ENCODE measurements around the gene PCDHA2. TPM values are rescaled to one million over a fixed set of nuclear protein-coding genes. Genes with fewer than 3 reads are reported as not detected.
"Not testable (repeated sequence)": the region's sequence is repeated elsewhere in the genome, so short reads cannot be mapped to it uniquely, and the experiment has no call there.

PCDHA2 gene
- total RNA-seq, 1 experiment from 2014 or later, result 0.20 TPM

- Histone ChIP-seq H3K9me3 (ENCODE audit: control insufficient read depth, low read depth, low read length) (peaks cover 9% of the 10 kb centered on the region), H4K20me1 (ENCODE audit: control insufficient read depth, insufficient read depth, insufficient read length) (no peaks in the 10 kb centered on the region), H4K8ac (replicated peaks; ENCODE audit: insufficient read length, low read depth, low read length) (no peak within 1 kb of the TSS), H3K18ac (ENCODE audit: insufficient read length, low read depth, low read length) (no peak within 1 kb of the TSS), H3K4ac (ENCODE audit: low read depth, low read length) (no peak within 1 kb of the TSS), H2AFZ (ENCODE audit: low read length) (no peak within 1 kb of the TSS), H3K4me2 (ENCODE audit: insufficient read depth, insufficient read length, low read length) (no peak within 1 kb of the TSS), H3K79me2 (ENCODE audit: insufficient read depth, low read length) (no peaks in the 10 kb centered on the region), H3K9ac (ENCODE audit: extremely low read depth, insufficient read length, low read length) (no peak within 1 kb of the TSS), H3K14ac (ENCODE audit: insufficient read depth, low read length) (no peak within 1 kb of the TSS), H3K27ac (ENCODE audit: insufficient read length, low read depth, low read length) (no peak within 1 kb of the TSS), H2BK15ac (ENCODE audit: low read depth, low read length) (no peak within 1 kb of the TSS), H3T11ph (ENCODE audit: low read length) (no peak within 1 kb of the TSS), H3K56ac (ENCODE audit: insufficient read length, low read depth, low read length) (no peak within 1 kb of the TSS), H3K4me1 (ENCODE audit: insufficient read depth, low read length) (no peaks in the 10 kb centered on the region), H2BK120ac (ENCODE audit: low read depth, low read length, poor library complexity, severe bottlenecking) (no peak within 1 kb of the TSS), H2BK20ac (ENCODE audit: low read depth, low read length, poor library complexity, severe bottlenecking) (no peak within 1 kb of the TSS), H2BK5ac (ENCODE audit: insufficient read length, low read length) (no peak within 1 kb of the TSS), H4K5ac (ENCODE audit: insufficient read length, low read depth, low read length) (no peak within 1 kb of the TSS), H3K27me3 (ENCODE audit: insufficient read depth, low read length) (no peaks in the 10 kb centered on the region), H3K79me1 (ENCODE audit: insufficient read depth, low read depth, low read length, poor library complexity, severe bottlenecking) (no peaks in the 10 kb centered on the region), H2AK5ac (ENCODE audit: insufficient read length, low read length) (no peak within 1 kb of the TSS), H3K23ac (ENCODE audit: insufficient read length, low read depth, low read length) (no peak within 1 kb of the TSS), H2BK12ac (ENCODE audit: insufficient read length, low read depth, low read length) (no peak within 1 kb of the TSS), H4K91ac (ENCODE audit: insufficient read length, low read depth, low read length) (no peak within 1 kb of the TSS), H3K23me2 (ENCODE audit: insufficient read length, low read depth, low read length, poor library complexity, severe bottlenecking) (no peaks in the 10 kb centered on the region)
- no peak for DNase-seq
- Mint-ChIP-seq H3K4me1 (peaks cover 0 to 2% of the 10 kb centered on the region in 2 experiments; a peak in 1 of 4 replicates), H3K9me3 (peaks cover 74 to 76% of the 10 kb centered on the region in 2 experiments), H3K4me3 (no peak within 1 kb of the TSS; a peak in 1 of 5 replicates), H3K36me3 (ENCODE audit: insufficient read depth in 1 of 3, low read depth in 3 of 3) (peaks cover 11 to 19% (median 18%) of the 10 kb centered on the region in 3 experiments), H3K27me3 (ENCODE audit: low read depth) (no peaks in the 10 kb centered on the region), H3K27ac (no peak within 1 kb of the TSS)
- WGBS (ENCODE audit: extremely low coverage, insufficient read length, low lambda C conversion rate), result no CpG with 5 or more reads among the region's 29 CpGs
- peak; percentile 64 for TF ChIP-seq CTCF (conservative IDR thresholded peaks at IDR 0.05)
Observed at GRCh38 chr5:140785905-140786686, 8.6 kb upstream of the PCDHA2 start, which contains the start of gene PCDHA1. Gene PCDHA1 (plus strand): TSS chr5:140786140.

- not testable (repeated sequence) for H3K4me1 Mint-ChIP-seq; H2BK120ac ChIP-seq (ENCODE audit: low read depth, low read length, poor library complexity, severe bottlenecking); H3K23me2 ChIP-seq (ENCODE audit: insufficient read length, low read depth, low read length, poor library complexity, severe bottlenecking); H3K9ac ChIP-seq (ENCODE audit: extremely low read depth, insufficient read length, low read length); H2BK12ac ChIP-seq (ENCODE audit: insufficient read length, low read depth, low read length); H2AK5ac ChIP-seq (ENCODE audit: insufficient read length, low read length); H4K20me1 ChIP-seq (ENCODE audit: control insufficient read depth, insufficient read depth, insufficient read length); DNase-seq; H2BK20ac ChIP-seq (ENCODE audit: low read depth, low read length, poor library complexity, severe bottlenecking); H3K4me3 Mint-ChIP-seq; H3K4me2 ChIP-seq (ENCODE audit: insufficient read depth, insufficient read length, low read length); H3K23ac ChIP-seq (ENCODE audit: insufficient read length, low read depth, low read length); H3K18ac ChIP-seq (ENCODE audit: insufficient read length, low read depth, low read length); H3K27ac ChIP-seq (ENCODE audit: insufficient read length, low read depth, low read length); H3K14ac ChIP-seq (ENCODE audit: insufficient read depth, low read length); H3K27ac Mint-ChIP-seq; H4K91ac ChIP-seq (ENCODE audit: insufficient read length, low read depth, low read length); H2AFZ ChIP-seq (ENCODE audit: low read length); H2BK15ac ChIP-seq (ENCODE audit: low read depth, low read length); H3T11ph ChIP-seq (ENCODE audit: low read length); H3K9me3 ChIP-seq (ENCODE audit: control insufficient read depth, low read depth, low read length); H3K27me3 Mint-ChIP-seq (ENCODE audit: low read depth); H3K4me1 ChIP-seq (ENCODE audit: insufficient read depth, low read length); H3K4ac ChIP-seq (ENCODE audit: low read depth, low read length); H4K8ac ChIP-seq (replicated peaks; ENCODE audit: insufficient read length, low read depth, low read length); H3K56ac ChIP-seq (ENCODE audit: insufficient read length, low read depth, low read length); H4K5ac ChIP-seq (ENCODE audit: insufficient read length, low read depth, low read length); H2BK5ac ChIP-seq (ENCODE audit: insufficient read length, low read length); H3K79me2 ChIP-seq (ENCODE audit: insufficient read depth, low read length); H3K79me1 ChIP-seq (ENCODE audit: insufficient read depth, low read depth, low read length, poor library complexity, severe bottlenecking); H3K27me3 ChIP-seq (ENCODE audit: insufficient read depth, low read length)
- H3K9me3 Mint-ChIP-seq, result peaks cover 69 to 73% of the 10 kb centered on the region in 2 experiments
- H3K36me3 Mint-ChIP-seq (ENCODE audit: insufficient read depth in 1 of 3, low read depth in 3 of 3), result peaks cover 11 to 19% (median 17%) of the 10 kb centered on the region in 3 experiments
- no CpG with 5 or more reads among the region's 44 CpGs for WGBS (ENCODE audit: extremely low coverage, insufficient read length, low lambda C conversion rate)
Observed at GRCh38 chr5:140787422-140787821, 7.2 kb upstream of the PCDHA2 start.
